ENCODE results near the gene MGLL. TPM values are rescaled to one million over a fixed set of nuclear protein-coding genes. Genes with fewer than 3 reads are reported as not detected.
A peak's percentile ranks its signal among the peaks of the same experiment; 100 is the strongest.

MGLL gene
- total RNA-seq, 1 donor from 2014 or later = 82.2 TPM

DNA sequence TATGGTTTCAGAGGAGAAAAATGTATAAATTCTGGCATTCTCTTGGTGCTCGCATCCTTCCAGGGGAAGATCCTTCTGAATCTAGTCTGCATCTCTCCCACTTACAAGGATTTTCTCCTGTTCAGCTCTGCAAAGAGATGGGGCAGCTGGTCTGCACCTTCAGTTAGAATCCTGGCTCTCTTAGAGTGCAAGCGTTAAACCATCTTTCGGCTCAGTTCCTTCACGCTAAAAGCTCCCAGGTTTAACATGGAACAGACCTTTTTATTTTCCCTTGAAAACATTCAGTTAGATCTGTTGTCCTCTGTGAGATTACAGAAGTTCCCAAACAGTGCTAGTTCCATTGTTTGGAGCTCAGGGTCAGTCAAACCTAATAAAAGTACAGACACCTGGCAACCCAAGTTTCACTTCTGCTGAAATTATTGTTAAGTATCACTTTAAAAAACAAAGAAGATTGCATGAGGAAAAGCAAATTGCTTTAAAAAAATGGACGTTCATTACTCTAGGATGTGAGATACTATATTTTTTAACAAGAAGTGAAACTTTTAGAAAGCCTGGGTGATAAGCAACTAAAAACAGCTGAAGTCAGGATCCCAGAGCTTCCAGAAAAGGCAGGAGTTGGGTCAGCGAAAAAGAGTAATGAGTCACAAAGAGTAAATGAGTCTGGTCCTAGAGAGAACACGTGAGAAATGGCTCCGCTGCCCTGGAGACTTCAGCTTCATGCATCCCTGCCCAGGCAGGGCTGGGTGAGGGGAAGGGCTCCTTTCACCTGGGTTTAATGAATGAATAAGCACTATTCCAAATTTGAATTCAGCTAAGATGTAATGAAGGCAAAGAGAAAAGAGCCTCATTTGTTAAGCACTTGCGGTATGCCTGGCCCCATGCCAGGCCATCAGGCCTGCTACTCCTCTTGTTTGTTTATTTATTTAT is 86.3 kb downstream of the MGLL start:
- DNase-seq (ENCODE audit: low read depth) = peak; percentile 83
- TF ChIP-seq, protein P1, sequence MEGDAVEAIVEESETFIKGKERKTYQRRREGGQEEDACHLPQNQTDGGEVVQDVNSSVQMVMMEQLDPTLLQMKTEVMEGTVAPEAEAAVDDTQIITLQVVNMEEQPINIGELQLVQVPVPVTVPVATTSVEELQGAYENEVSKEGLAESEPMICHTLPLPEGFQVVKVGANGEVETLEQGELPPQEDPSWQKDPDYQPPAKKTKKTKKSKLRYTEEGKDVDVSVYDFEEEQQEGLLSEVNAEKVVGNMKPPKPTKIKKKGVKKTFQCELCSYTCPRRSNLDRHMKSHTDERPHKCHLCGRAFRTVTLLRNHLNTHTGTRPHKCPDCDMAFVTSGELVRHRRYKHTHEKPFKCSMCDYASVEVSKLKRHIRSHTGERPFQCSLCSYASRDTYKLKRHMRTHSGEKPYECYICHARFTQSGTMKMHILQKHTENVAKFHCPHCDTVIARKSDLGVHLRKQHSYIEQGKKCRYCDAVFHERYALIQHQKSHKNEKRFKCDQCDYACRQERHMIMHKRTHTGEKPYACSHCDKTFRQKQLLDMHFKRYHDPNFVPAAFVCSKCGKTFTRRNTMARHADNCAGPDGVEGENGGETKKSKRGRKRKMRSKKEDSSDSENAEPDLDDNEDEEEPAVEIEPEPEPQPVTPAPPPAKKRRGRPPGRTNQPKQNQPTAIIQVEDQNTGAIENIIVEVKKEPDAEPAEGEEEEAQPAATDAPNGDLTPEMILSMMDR (conservative IDR thresholded peaks at IDR 0.05; ENCODE audit: low read depth, low read length) = no peak
- H3K4me3 ChIP-seq (ENCODE audit: low read depth, low read length) = no peak overlapping the region

GRCh38 chr3:127734754-127735473 is 87.4 kb downstream of the MGLL start:
- TF ChIP-seq, protein P1 (conservative IDR thresholded peaks at IDR 0.05; ENCODE audit: low read depth, low read length) = no peak
- no peak overlapping the region for H3K4me3 ChIP-seq (ENCODE audit: low read depth, low read length)
- DNase-seq (ENCODE audit: low read depth) = no peak

GRCh38 chr3:127734181-127734720 is 88.1 kb downstream of the MGLL start:
- no peak for DNase-seq (ENCODE audit: low read depth)
- no peak overlapping the region for H3K4me3 ChIP-seq (ENCODE audit: low read depth, low read length)
- TF ChIP-seq, protein P1 (conservative IDR thresholded peaks at IDR 0.05; ENCODE audit: low read depth, low read length) = no peak

- DNase-seq (ENCODE audit: low read depth) = no peak
- TF ChIP-seq, protein P1 (conservative IDR thresholded peaks at IDR 0.05; ENCODE audit: low read depth, low read length) = no peak
- no peak overlapping the region for H3K4me3 ChIP-seq (ENCODE audit: low read depth, low read length)
Observed at GRCh38 chr3:127733781-127734180, 88.5 kb downstream of the MGLL start.

GRCh38 chr3:127732879-127733350 is 89.4 kb downstream of the MGLL start:
- TF ChIP-seq, protein P1 (conservative IDR thresholded peaks at IDR 0.05; ENCODE audit: low read depth, low read length) = no peak

GRCh38 chr3:127732303-127732702 is 90.0 kb downstream of the MGLL start:
- TF ChIP-seq, protein P1 (conservative IDR thresholded peaks at IDR 0.05; ENCODE audit: low read depth, low read length) = no peak
- DNase-seq (ENCODE audit: low read depth) = no peak
- no peak overlapping the region for H3K4me3 ChIP-seq (ENCODE audit: low read depth, low read length)

More at GRCh38 chr3:127732879-127733350, 89.4 kb downstream of the MGLL start:
- DNase-seq (ENCODE audit: low read depth) = no peak
- no peak overlapping the region for H3K4me3 ChIP-seq (ENCODE audit: low read depth, low read length)
